H1 (cell line): ENCODE results near the gene ARHGEF4. TPM values are rescaled to one million over a fixed set of nuclear protein-coding genes. Genes with fewer than 3 reads are reported as not detected.

Source experiments
- CHD2 ChIP-seq: IDR thresholded peaks from 2 replicates; pipeline ENCODE4 v1.6.1; 2012; ENCODE audit warnings: low read length, improper control_type of control experiment
- SIX5 ChIP-seq: IDR thresholded peaks from 2 replicates; pipeline ENCODE4 v1.6.1; 2011; ENCODE audit warnings: mild to moderate bottlenecking, low read depth, low read length
- SRF ChIP-seq: IDR thresholded peaks from 2 replicates; pipeline ENCODE4 v1.6.1; 2011; ENCODE audit warnings: mild to moderate bottlenecking, low read depth, low read length, moderate library complexity
- SUZ12 ChIP-seq: fragments of 200-600 bp; sonication (generic); IDR thresholded peaks from 2 replicates; pipeline ENCODE4 v1.6.1; 2012; ENCODE audit warnings: mild to moderate bottlenecking, inconsistent platforms, low read length, moderate library complexity, mixed read lengths
- TCF12 ChIP-seq: IDR thresholded peaks from 2 replicates; pipeline ENCODE4 v1.6.1; 2011; ENCODE audit warnings: low read depth, mild to moderate bottlenecking, low read length
- polyA plus RNA-seq, 7 experiments: library from polyadenylated mRNA; depleted of rRNA in 3 of 7; stranded (reverse) in 5 of 7; unstranded in 2 of 7; fragments of >200 nt in 5 of 7; fragments of 200-250 nt in 2 of 7; gene quantifications; 1 replicate in 5 of 7; 2 replicates in 1 of 7; 4 replicates in 1 of 7; pipeline versions ENCODE4 v1.2.1 to v1.2.3, GENCODE V29; 2011 to 2013; ENCODE audit warnings: missing spikeins in 2 of 7, mixed read lengths in 2 of 7
- total RNA-seq: library from RNA; stranded (reverse); fragmentation: NEBNext Ultra II Directional; extraction: Animal tissue kit (Norgen Biotek cat#: 25700); gene quantifications from 2 replicates; pipeline ENCODE4 v1.2.1, GENCODE V29; 2021
- TF ChIP-seq, protein P1 (sequence below): IDR thresholded peaks from 2 replicates; pipeline ENCODE4 v1.6.1; 2011; ENCODE audit warnings: low read depth, mild to moderate bottlenecking, low read length; ENCODE audit not compliant: insufficient read depth

Gene ARHGEF4
- total and polyA plus RNA-seq, 2 of the 8 experiments (the other 6 are each of a cell fraction or from before 2014, with no cell fraction given), result 10.6 to 14.6 TPM

- no peak for TF ChIP-seq SIX5
- no peak for TF ChIP-seq SRF
- TF ChIP-seq TCF12, result no peak
- no peak for TF ChIP-seq SUZ12
- no peak for TF ChIP-seq CHD2
- TF ChIP-seq, protein P1, sequence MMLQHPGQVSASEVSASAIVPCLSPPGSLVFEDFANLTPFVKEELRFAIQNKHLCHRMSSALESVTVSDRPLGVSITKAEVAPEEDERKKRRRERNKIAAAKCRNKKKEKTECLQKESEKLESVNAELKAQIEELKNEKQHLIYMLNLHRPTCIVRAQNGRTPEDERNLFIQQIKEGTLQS, result no peak
Measured at GRCh38 chr2:130915595-130916437, 79.1 kb downstream of the ARHGEF4 start (continued).
